ENCODE results near the gene SPTAN1. TPM values are rescaled to one million over a fixed set of nuclear protein-coding genes. Genes with fewer than 3 reads are reported as not detected.
"Not testable (repeated sequence)": the region's sequence is repeated elsewhere in the genome, so short reads cannot be mapped to it uniquely, and the experiment has no call there.

Gene SPTAN1
- total RNA-seq, 4 donors from 2014 or later, result 234 to 464 (median 328) TPM

DNA sequence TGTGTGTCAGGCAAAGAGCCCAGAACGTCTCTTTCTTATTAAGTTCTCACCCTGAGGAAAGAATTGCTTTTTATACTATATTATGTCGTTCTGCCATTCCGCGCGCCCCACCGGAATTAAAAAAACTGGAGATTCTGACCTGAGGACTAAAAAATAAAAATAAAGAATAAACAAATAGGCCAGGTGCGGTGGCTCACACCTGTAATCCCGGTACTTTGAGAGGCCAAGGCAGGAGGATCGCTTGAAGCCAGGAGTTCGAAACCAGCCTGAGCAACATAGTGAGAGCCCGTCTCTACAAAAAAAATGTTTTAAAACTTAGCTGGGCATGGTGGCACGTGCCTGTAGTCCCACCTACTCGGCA is 104.9 kb downstream of the SPTAN1 start:
- in situ Hi-C loops (cut with MboI; ENCODE audit: low pct_ligation_motif_present in 1 of 4, low pct_unique_long_range_greater_than_20kb in 1 of 4, low sequenced_read_pairs in 3 of 4) (no loop called here), intact Hi-C loops (cut with DNase I; ENCODE audit: low total_unique reads) (loop anchor here (2.0 kb wide), 1 partner anchor 31 kb away; the partner anchor contains the start of gene SET)
- 94 to 99% methylated on average over 11 to 13 of the region's 13 CpGs for WGBS, 2 donors (ENCODE audit: low coverage in 1 of 2)
- no peak for DNase-seq
- peak overlapping the region in 2 of 4 donors; percentile 84 to 87 for H3K4me3 ChIP-seq
- H3K27ac ChIP-seq, result peak overlapping the region; percentile 92 to 99 (median 96)
- H3K4me1 ChIP-seq, result peaks cover 0 to 11% (median 8%) of the 10 kb centered on the region in 4 donors
- TF ChIP-seq EP300 (IDR thresholded peaks at IDR 0.05; ENCODE audit: low read depth) (no peak), POLR2A (IDR thresholded peaks at IDR 0.05) (no peak), POLR2AphosphoS5 (IDR thresholded peaks at IDR 0.05) (no peak)
- TF ChIP-seq, protein P1, sequence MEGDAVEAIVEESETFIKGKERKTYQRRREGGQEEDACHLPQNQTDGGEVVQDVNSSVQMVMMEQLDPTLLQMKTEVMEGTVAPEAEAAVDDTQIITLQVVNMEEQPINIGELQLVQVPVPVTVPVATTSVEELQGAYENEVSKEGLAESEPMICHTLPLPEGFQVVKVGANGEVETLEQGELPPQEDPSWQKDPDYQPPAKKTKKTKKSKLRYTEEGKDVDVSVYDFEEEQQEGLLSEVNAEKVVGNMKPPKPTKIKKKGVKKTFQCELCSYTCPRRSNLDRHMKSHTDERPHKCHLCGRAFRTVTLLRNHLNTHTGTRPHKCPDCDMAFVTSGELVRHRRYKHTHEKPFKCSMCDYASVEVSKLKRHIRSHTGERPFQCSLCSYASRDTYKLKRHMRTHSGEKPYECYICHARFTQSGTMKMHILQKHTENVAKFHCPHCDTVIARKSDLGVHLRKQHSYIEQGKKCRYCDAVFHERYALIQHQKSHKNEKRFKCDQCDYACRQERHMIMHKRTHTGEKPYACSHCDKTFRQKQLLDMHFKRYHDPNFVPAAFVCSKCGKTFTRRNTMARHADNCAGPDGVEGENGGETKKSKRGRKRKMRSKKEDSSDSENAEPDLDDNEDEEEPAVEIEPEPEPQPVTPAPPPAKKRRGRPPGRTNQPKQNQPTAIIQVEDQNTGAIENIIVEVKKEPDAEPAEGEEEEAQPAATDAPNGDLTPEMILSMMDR (IDR thresholded peaks at IDR 0.05), result no peak
- no peaks in the 10 kb centered on the region for H3K9me3 ChIP-seq
- no peaks in the 10 kb centered on the region for H3K27me3 ChIP-seq
- H3K36me3 ChIP-seq, result no peaks in the 10 kb centered on the region

DNA sequence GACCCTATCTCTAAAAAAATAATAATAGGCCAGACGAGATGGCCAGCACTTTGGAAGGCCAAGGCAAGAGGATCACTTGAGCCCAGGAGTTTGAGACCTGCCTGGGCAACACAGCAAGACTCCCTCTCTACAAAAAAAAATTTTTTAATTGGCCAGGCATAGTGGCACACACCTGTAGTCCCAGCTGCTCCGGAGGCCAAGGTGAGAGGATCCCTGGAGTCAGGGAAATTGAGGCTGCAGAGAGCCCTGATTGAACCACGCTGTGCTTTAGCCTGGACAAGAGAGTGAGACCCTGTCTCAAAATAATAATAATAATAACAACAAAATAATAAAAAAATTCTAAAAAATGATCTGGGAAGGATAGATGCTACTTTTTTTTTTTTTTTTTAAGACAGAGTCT is 105.4 kb downstream of the SPTAN1 start:
- no peak overlapping the region for H3K27ac ChIP-seq
- H3K36me3 ChIP-seq, result no peaks in the 10 kb centered on the region
- intact Hi-C loops (cut with DNase I; ENCODE audit: low total_unique reads) (loop anchor here (2.0 kb wide), 1 partner anchor 31 kb away; the partner anchor contains the start of gene SET), in situ Hi-C loops (cut with MboI; ENCODE audit: low pct_ligation_motif_present in 1 of 4, low pct_unique_long_range_greater_than_20kb in 1 of 4, low sequenced_read_pairs in 3 of 4) (no loop called here)
- H3K9me3 ChIP-seq, result no peaks in the 10 kb centered on the region
- H3K4me1 ChIP-seq, result peaks cover 0 to 11% (median 8%) of the 10 kb centered on the region in 4 donors
- no peak for DNase-seq
- no peaks in the 10 kb centered on the region for H3K27me3 ChIP-seq
- WGBS, 2 donors (ENCODE audit: low coverage in 1 of 2), result 94 to 100% methylated on average over 2 to 3 of the region's 3 CpGs
- TF ChIP-seq, protein P1 (IDR thresholded peaks at IDR 0.05), result no peak
- TF ChIP-seq EP300 (IDR thresholded peaks at IDR 0.05; ENCODE audit: low read depth), result no peak
- H3K4me3 ChIP-seq, result no peak overlapping the region

DNA sequence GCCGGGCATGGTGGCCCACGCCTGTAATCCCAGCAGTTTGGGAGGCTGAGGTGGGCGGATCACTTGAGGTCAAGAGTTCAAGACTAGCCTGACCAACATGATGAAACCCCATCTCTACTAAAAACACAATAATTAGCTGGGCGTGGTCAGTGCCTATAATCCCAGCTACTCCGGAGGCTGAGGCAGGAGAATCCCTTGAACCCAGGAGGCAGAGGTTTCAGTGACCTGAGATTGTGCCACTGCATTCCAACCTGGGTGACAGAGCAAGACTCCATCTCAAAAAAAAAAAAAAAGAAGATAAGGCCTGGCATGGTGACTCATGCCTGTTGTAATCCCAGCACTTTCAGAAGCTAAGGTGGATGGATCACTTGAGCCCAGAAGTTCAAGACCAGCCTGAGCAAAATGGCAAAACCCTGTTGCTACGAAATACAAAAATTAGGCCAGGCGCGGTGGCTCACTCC is 114.1 kb downstream of the SPTAN1 start:
- in situ Hi-C loops (cut with MboI; ENCODE audit: low pct_ligation_motif_present in 1 of 4, low pct_unique_long_range_greater_than_20kb in 1 of 4, low sequenced_read_pairs in 3 of 4); intact Hi-C loops (cut with DNase I; ENCODE audit: low total_unique reads); H3K27ac ChIP-seq; H3K4me1 ChIP-seq; H3K9me3 ChIP-seq; H3K36me3 ChIP-seq; DNase-seq; H3K4me3 ChIP-seq; H3K27me3 ChIP-seq: not testable (repeated sequence)
- WGBS, 2 donors (ENCODE audit: low coverage in 1 of 2), result 86 to 93% methylated on average over 6 to 8 of the region's 8 CpGs

DNA sequence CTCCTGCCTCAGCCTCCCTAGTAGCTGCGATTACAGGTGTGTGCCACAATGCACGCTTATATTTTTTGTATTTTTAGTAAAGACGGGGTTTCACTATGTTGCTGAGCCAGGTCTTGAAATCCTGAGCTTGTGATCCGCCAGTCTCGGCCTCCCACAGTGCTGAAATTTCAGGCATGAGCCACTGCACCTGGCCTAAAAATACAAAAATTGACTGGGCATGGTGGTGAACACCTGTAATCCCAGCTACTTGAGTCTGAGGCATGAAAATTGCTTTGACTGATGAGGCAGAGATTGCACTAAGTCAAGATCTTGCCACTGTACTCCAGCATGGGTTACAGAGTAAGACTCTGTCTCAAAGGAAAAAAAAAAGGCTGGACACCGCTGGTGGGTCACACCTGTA is 117.4 kb downstream of the SPTAN1 start:
- WGBS, 2 donors (ENCODE audit: low coverage in 1 of 2), result 93 to 100% methylated on average over 3 to 6 of the region's 6 CpGs
- H3K4me3 ChIP-seq, result no peak overlapping the region
- no peak for DNase-seq
- no peaks in the 10 kb centered on the region for H3K27me3 ChIP-seq
- no peaks in the 10 kb centered on the region for H3K9me3 ChIP-seq
- no peak for TF ChIP-seq POLR2AphosphoS5 (IDR thresholded peaks at IDR 0.05)
- TF ChIP-seq EP300 (IDR thresholded peaks at IDR 0.05; ENCODE audit: low read depth), result no peak
- TF ChIP-seq, protein P1 (IDR thresholded peaks at IDR 0.05), result no peak
- TF ChIP-seq POLR2A (IDR thresholded peaks at IDR 0.05), result no peak
- intact Hi-C loops (cut with DNase I; ENCODE audit: low total_unique reads) (no loop called here), in situ Hi-C loops (cut with MboI; ENCODE audit: low pct_ligation_motif_present in 1 of 4, low pct_unique_long_range_greater_than_20kb in 1 of 4, low sequenced_read_pairs in 3 of 4) (no loop called here)
- no peaks in the 10 kb centered on the region for H3K4me1 ChIP-seq
- no peaks in the 10 kb centered on the region for H3K36me3 ChIP-seq
- H3K27ac ChIP-seq, result no peak overlapping the region

DNA sequence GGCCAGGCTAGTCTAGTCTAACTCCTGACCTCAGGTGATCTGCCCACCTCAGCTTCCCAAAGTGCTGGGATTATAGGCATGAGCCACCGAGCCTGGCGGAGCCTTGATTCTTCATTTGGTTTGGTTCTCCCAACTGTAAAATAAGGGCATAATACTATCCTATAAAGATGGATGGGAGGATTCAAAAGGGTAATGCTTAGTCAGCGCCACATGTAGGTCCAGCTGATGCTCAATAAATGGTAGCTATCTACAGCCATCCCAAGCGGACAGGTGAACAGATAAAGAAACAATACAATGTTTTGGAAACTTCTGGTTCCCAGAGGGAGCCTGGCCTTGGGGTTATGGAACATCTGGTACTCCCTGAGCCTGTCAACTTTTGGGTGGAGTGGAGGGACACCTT is 123.0 kb downstream of the SPTAN1 start:
- no peak for DNase-seq
- WGBS, 2 donors (ENCODE audit: low coverage in 1 of 2), result 93 to 95% methylated on average over 4 of the region's 4 CpGs
- Histone ChIP-seq H3K36me3 (no peaks in the 10 kb centered on the region), H3K4me1 (no peaks in the 10 kb centered on the region), H3K27me3 (no peaks in the 10 kb centered on the region), H3K9me3 (no peaks in the 10 kb centered on the region), H3K4me3 (no peak overlapping the region), H3K27ac (no peak overlapping the region)
- intact Hi-C loops (cut with DNase I; ENCODE audit: low total_unique reads) (no loop called here), in situ Hi-C loops (cut with MboI; ENCODE audit: low pct_ligation_motif_present in 1 of 4, low pct_unique_long_range_greater_than_20kb in 1 of 4, low sequenced_read_pairs in 3 of 4) (no loop called here)
- TF ChIP-seq POLR2AphosphoS5 (IDR thresholded peaks at IDR 0.05), result no peak
- TF ChIP-seq, protein P1 (IDR thresholded peaks at IDR 0.05), result no peak
- TF ChIP-seq POLR2A (IDR thresholded peaks at IDR 0.05), result no peak
- no peak for TF ChIP-seq EP300 (IDR thresholded peaks at IDR 0.05; ENCODE audit: low read depth)
